WI38 (cell line): ENCODE data around the gene ZNF138.
"Not testable (repeated sequence)": the region's sequence is repeated elsewhere in the genome, so short reads cannot be mapped to it uniquely, and the experiment has no call there.

ENCODE experiments used
- H3K4me3 ChIP-seq: 2 replicates; pipeline ENCODE4 v1.5.1; 2011; ENCODE audit warnings: low read depth, mild to moderate bottlenecking, control low read depth, low read length
- TF ChIP-seq, protein P1 (sequence below): IDR thresholded peaks from 2 replicates; pipeline ENCODE4 v1.5.1; 2012; ENCODE audit warnings: low read depth, mild to moderate bottlenecking, control low read depth, low read length

The ZNF138 gene

DNA sequence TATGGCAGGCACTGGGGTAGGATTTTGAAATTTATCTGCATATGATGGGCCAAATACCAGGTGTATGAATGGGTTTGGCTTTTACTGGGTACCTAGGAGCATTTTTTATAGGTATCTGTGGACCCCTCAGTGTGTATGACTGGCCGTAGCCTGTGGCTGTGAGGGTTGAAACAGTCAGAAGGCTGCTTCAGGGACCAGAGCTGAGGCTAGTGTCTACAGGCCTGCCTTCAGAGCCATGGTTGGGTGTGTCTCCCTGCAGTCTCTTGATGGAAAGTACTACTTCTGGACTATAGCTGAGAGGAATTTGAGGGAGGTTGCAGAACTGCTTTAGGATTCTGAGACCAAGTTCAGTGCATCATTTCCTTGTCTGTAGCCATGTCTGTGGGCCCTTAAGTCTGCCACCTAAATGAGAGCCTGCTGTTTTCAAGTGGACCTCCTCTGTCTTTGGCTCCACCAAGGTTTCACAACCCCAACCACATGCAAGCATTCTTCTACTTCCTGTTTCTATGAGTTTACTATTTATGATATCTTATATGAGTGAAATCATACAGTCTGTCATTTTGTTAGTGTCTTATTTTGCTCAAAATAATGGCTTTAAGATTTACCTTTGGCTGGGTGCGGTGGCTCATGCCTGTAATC, 19.9 kb upstream of the ZNF138 start:
- no peak overlapping the region for H3K4me3 ChIP-seq
- TF ChIP-seq, protein P1, sequence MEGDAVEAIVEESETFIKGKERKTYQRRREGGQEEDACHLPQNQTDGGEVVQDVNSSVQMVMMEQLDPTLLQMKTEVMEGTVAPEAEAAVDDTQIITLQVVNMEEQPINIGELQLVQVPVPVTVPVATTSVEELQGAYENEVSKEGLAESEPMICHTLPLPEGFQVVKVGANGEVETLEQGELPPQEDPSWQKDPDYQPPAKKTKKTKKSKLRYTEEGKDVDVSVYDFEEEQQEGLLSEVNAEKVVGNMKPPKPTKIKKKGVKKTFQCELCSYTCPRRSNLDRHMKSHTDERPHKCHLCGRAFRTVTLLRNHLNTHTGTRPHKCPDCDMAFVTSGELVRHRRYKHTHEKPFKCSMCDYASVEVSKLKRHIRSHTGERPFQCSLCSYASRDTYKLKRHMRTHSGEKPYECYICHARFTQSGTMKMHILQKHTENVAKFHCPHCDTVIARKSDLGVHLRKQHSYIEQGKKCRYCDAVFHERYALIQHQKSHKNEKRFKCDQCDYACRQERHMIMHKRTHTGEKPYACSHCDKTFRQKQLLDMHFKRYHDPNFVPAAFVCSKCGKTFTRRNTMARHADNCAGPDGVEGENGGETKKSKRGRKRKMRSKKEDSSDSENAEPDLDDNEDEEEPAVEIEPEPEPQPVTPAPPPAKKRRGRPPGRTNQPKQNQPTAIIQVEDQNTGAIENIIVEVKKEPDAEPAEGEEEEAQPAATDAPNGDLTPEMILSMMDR = no peak

DNA sequence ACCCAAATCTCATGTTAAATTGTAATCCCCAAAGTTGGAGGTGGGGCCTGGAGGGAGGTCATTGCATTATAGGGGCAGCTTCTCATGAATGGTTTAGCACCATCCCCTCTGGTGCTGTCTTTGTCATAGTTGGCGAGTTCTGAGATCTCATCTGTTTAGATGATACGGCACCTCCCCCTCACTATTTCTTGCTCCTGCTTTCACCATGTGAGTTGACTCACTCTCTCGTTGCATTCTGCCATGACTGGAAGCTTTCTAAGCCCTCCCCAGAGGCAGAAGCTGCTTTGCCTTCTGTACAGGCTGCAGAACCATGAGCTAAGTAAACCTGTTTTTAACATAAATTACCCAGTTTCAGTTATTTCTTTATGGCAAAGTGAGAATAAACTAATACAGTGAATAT, 18.9 kb upstream of the ZNF138 start:
- H3K4me3 ChIP-seq = no peak overlapping the region
- TF ChIP-seq, protein P1 = no peak

DNA sequence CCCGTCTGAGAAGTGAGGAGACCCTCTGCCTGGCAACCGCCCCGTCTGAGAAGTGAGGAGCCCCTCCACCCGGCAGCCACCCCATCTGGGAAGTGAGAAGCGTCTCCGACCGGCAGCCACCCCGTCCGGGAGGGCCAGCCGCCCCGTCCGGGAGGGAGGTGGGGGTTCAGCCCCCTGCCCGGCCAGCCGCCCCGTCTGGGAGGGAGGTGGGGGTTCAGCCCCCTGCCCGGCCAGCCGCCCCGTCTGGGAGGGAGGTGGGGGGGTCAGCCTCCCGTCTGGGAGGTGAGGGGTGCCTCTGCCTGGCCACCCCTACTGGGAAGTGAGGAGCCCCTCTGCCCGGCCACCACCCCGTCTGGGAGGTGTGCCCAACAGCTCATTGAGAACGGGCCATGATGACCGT, 9.4 kb upstream of the ZNF138 start:
- not testable (repeated sequence) for H3K4me3 ChIP-seq

DNA sequence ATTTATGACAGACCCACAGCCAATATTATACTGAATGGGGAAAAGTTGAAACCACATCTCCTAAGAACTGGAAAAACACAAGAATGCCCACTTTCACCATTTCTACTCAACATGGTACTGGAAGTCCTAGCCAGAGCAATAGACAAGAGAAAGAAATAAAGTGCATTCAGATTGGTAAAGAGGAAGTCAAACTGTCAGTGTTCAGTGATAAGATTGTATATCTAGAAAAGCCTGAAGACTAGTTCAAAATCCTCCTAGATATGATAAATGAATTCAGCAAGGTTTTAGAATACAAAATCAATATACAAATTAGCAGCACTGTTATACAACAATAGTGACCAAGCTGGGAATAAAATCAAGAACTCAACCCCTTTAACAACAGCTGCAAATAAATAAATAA, 6.9 kb upstream of the ZNF138 start:
- TF ChIP-seq, protein P1 = no peak

DNA sequence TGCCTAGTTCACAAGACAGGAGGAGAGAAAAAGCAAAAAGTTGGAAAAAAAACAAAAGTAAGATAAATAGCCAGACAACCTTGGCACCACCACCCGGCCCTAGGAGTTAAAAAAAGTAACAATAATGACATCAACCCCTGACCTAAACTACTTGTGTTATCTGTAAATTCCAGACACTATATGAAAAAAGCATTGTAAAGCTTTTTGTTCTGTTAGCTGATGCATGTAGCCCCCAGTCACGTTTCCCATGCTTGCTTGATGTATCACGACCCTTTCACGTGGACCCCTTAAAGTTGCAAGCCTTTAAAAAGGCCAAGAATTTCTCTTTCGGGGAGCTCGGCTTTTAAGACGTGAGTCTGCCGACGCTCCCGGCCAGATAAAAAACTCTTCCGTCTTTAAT, 5.0 kb upstream of the ZNF138 start:
- not testable (repeated sequence) for H3K4me3 ChIP-seq

More for the DNA sequence above, 6.9 kb upstream of the ZNF138 start:
- no peak overlapping the region for H3K4me3 ChIP-seq

DNA sequence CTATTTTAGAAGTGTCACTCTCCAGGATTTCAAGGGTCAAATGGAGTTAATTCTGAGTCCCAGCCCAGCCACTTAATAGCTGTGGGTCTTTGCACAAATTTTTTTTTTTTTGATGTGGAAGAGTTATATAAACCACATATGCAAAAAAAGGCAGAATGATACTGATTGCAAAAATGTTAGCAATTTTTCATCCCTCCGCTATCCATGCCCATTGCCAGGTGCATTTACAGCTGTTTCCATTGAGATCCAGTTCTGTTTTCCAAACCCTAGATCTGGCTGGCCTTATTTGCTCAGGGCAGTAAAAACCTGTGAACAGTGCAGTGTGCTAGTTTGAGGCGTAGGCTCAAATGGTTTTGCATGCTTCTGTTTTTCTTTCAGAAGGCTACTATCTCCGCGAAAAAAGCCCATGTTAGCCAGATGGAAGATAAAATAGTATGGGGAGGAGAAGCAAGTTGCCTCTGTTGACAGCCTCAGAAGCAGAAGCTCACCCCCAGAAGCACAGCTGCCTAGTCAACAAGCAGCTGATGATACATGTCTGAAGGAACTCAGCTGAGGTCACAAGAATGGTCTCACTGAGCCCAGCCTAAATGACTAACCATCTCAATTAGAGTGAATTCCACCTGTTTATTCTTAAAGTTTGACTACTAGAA, 997 bp upstream of the ZNF138 start:
- TF ChIP-seq, protein P1 = no peak
- no peak overlapping the region for H3K4me3 ChIP-seq

DNA sequence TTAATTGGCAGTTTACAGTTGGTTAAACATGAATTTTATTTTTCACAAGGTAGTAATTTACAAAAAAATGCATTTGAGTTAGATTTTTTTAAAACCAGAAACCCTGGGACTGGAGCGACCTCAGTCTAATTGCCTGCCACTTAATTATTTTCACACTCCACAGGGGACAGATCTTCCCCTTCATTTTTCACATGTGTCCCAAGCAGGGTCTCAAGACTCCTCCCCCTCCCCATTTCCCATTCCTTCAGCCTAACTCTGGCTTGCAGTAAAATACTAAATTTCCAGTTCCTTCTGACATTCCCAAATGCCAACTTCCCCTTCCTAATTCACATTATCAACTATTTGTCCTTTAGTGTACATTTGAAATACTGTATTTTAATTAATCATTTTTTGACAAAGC, 948 bp downstream of the ZNF138 start:
- H3K4me3 ChIP-seq = peak overlapping the region; percentile 91
- TF ChIP-seq, protein P1 = no peak

DNA sequence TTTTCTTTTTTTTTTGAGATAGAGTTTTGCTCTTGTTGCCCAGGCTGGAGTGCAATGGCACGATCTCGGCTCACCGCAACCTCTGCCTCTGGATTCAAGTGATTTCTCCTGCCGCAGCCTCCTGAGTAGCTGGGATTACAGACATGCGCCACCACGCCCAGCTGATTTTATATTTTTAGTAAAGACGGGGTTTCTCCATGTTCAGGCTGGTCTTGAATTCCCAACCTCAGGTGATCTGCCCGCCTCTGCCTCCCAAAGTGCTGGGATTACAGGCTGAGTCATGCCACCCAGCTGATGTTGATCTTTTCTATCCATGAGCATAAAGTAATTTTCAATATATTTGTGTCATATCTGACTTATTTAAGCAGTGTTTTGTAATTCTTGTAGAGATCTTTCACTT, 4.9 kb downstream of the ZNF138 start:
- not testable (repeated sequence) for H3K4me3 ChIP-seq

DNA sequence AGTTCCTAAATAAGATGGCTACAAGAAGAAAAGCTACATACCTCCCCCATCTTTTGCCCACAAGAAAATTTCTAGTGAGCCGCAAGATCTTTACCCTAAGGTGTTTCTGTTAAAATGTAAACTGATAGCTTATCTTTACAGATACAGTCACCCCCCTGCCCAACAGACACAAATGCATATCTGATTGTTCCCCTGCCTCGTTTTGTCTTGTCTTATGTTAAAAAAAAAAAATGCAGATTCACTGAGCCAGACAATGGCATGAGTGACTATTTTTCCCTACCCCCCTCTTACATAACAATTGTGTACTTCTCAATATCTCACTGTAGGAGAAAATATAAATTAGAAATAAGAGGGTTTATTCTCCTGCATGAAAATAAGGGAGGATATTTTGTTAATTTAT, 8.5 kb downstream of the ZNF138 start:
- no peak overlapping the region for H3K4me3 ChIP-seq

More for the DNA sequence above, 8.5 kb downstream of the ZNF138 start:
- TF ChIP-seq, protein P1 = no peak
